Stimulated activated CD4-positive, alpha-beta T cell treated with anti-CD3 and anti-CD28 coated beads, Interleukin-12 subunit alpha, Interleukin-12 subunit beta, amount 100 ng/mL, for 24 hours (primary cell): ENCODE measurements around the gene NINL.
A peak's percentile ranks its signal among the peaks of the same experiment; 100 is the strongest.
"Not testable (repeated sequence)": the region's sequence is repeated elsewhere in the genome, so short reads cannot be mapped to it uniquely, and the experiment has no call there.

Source experiments
- DNase-seq, 2 experiments: peaks; one replicate each; pipeline ENCODE4 v3.0.0-alpha.2; 2020; ENCODE audit warnings: low read depth in 2 of 2

NINL gene

GRCh38 chr20:25485872-25486271 lies 99.5 kb downstream of the NINL start:
- DNase-seq = no peak

- no peak for DNase-seq
Observed at GRCh38 chr20:25484911-25485511, 100.3 kb downstream of the NINL start.

GRCh38 chr20:25484224-25484846 lies 101.0 kb downstream of the NINL start:
- DNase-seq = no peak

GRCh38 chr20:25483431-25484132 lies 101.7 kb downstream of the NINL start:
- no peak for DNase-seq

GRCh38 chr20:25481918-25482253 lies 103.4 kb downstream of the NINL start:
- DNase-seq = no peak

- no peak for DNase-seq
Observed at GRCh38 chr20:25481235-25481917, 104.0 kb downstream of the NINL start.

GRCh38 chr20:25480797-25481196 lies 104.5 kb downstream of the NINL start:
- DNase-seq = no peak

GRCh38 chr20:25480156-25480555 lies 105.2 kb downstream of the NINL start:
- DNase-seq = no peak

- DNase-seq = no peak
Observed at GRCh38 chr20:25479638-25480037, 105.7 kb downstream of the NINL start.

GRCh38 chr20:25478889-25479568 lies 106.3 kb downstream of the NINL start:
- DNase-seq = no peak

GRCh38 chr20:25477014-25477882 lies 108.1 kb downstream of the NINL start:
- DNase-seq = no peak

GRCh38 chr20:25476106-25477013 lies 109.0 kb downstream of the NINL start:
- no peak for DNase-seq

- DNase-seq = not testable (repeated sequence)
Observed at GRCh38 chr20:25473297-25473696, 112.0 kb downstream of the NINL start.

- DNase-seq = no peak
Observed at GRCh38 chr20:25471020-25471419, 114.3 kb downstream of the NINL start.

GRCh38 chr20:25470045-25470444 lies 115.3 kb downstream of the NINL start:
- peak in 1 of 2 experiments; percentile 24 for DNase-seq

GRCh38 chr20:25469558-25469957 lies 115.8 kb downstream of the NINL start:
- no peak for DNase-seq

GRCh38 chr20:25468126-25469075 lies 116.9 kb downstream of the NINL start:
- no peak for DNase-seq

- DNase-seq = no peak
Observed at GRCh38 chr20:25467441-25467840, 117.9 kb downstream of the NINL start.

- DNase-seq = no peak
Observed at GRCh38 chr20:25466846-25467245, 118.5 kb downstream of the NINL start.
